T-helper 17 cell (primary cell): ENCODE results near the gene PTPRN2. TPM values are rescaled to one million over a fixed set of nuclear protein-coding genes. Genes with fewer than 3 reads are reported as not detected.
"Not testable (repeated sequence)": the region's sequence is repeated elsewhere in the genome, so short reads cannot be mapped to it uniquely, and the experiment has no call there.

Experiments used
- ATAC-seq: fragments of 150-1000 bp; cut with Tn5 transposase; 2 replicates; pipeline ENCODE4 v1.10.0; 2021; ENCODE audit warnings: mild to moderate bottlenecking, moderate library complexity
- DNase-seq, 3 donors: peaks; one replicate each; pipeline versions ENCODE4 v3.0.0 to v3.0.0-alpha.2; 2020 to 2021
- H3K9me3 ChIP-seq: one replicate; pipeline ENCODE4 v1.7.0; 2013; ENCODE audit warnings: low read length, mild to moderate bottlenecking; ENCODE audit not compliant: control insufficient read depth, poor library complexity, severe bottlenecking
- H3K27ac Mint-ChIP-seq: one replicate; pipeline ENCODE4 v1.8.0; 2022; ENCODE audit warnings: mild to moderate bottlenecking, moderate library complexity, mixed read lengths
- H3K27me3 Mint-ChIP-seq: one replicate; pipeline ENCODE4 v1.8.0; 2022; ENCODE audit warnings: mixed read lengths
- H3K36me3 Mint-ChIP-seq: one replicate; pipeline ENCODE4 v1.8.0; 2022; ENCODE audit warnings: low read depth, mixed read lengths
- H3K4me1 Mint-ChIP-seq: one replicate; pipeline ENCODE4 v1.8.0; 2022; ENCODE audit warnings: mild to moderate bottlenecking, mixed read lengths
- H3K4me3 Mint-ChIP-seq: one replicate; pipeline ENCODE4 v1.8.0; 2022; ENCODE audit warnings: mild to moderate bottlenecking, moderate library complexity, mixed read lengths
- total RNA-seq, 4 donors: library from RNA in 2 of 4; stranded (reverse) in 2 of 4; gene quantifications; one replicate each; pipeline ENCODE4 v1.2.3 and lab custom pipeline; 2022 to 2026

PTPRN2 gene
- total RNA-seq, 2 donors from 2014 or later = 0.42 to 0.57 TPM

- no peak for ATAC-seq
- Mint-ChIP-seq H3K4me3 (no peak overlapping the region), H3K27me3 (peaks cover 11% of the 10 kb centered on the region), H3K36me3 (no peaks in the 10 kb centered on the region), H3K27ac (no peak overlapping the region), H3K4me1 (no peaks in the 10 kb centered on the region)
- no peak for DNase-seq
- H3K9me3 ChIP-seq = no peaks in the 10 kb centered on the region
These were observed 332.1 kb downstream of the PTPRN2 start for GRCh38 chr7:158255558-158255957.

- Mint-ChIP-seq H3K27ac (no peak overlapping the region), H3K4me3 (no peak overlapping the region), H3K27me3 (peaks cover 11% of the 10 kb centered on the region), H3K4me1 (no peaks in the 10 kb centered on the region), H3K36me3 (no peaks in the 10 kb centered on the region)
- no peak for ATAC-seq
- no peak for DNase-seq
- no peaks in the 10 kb centered on the region for H3K9me3 ChIP-seq
These were observed 332.5 kb downstream of the PTPRN2 start for GRCh38 chr7:158255156-158255555.

- H3K4me3 Mint-ChIP-seq, H3K27ac Mint-ChIP-seq: not testable (repeated sequence)
These were observed 334.0 kb downstream of the PTPRN2 start for GRCh38 chr7:158253670-158254045.

GRCh38 chr7:158252837-158253669, 334.6 kb downstream of the PTPRN2 start:
- Mint-ChIP-seq H3K36me3 (no peaks in the 10 kb centered on the region), H3K27ac (no peak overlapping the region), H3K4me3 (no peak overlapping the region), H3K4me1 (no peaks in the 10 kb centered on the region), H3K27me3 (peaks cover 11% of the 10 kb centered on the region)
- ATAC-seq (no peak), DNase-seq (no peak)
- H3K9me3 ChIP-seq = no peaks in the 10 kb centered on the region

More at GRCh38 chr7:158253670-158254045, 334.0 kb downstream of the PTPRN2 start:
- ATAC-seq, DNase-seq, H3K9me3 ChIP-seq, H3K36me3 Mint-ChIP-seq, H3K4me1 Mint-ChIP-seq: not testable (repeated sequence)
- peaks cover 11% of the 10 kb centered on the region for H3K27me3 Mint-ChIP-seq

GRCh38 chr7:158252081-158252836, 335.4 kb downstream of the PTPRN2 start:
- DNase-seq (no peak), ATAC-seq (no peak)
- H3K27ac Mint-ChIP-seq = no peak overlapping the region
- H3K36me3 Mint-ChIP-seq = no peaks in the 10 kb centered on the region
- H3K9me3 ChIP-seq = no peaks in the 10 kb centered on the region
- H3K27me3 Mint-ChIP-seq = peaks cover 11% of the 10 kb centered on the region
- H3K4me3 Mint-ChIP-seq = no peak overlapping the region
- no peaks in the 10 kb centered on the region for H3K4me1 Mint-ChIP-seq

- Mint-ChIP-seq H3K27ac (no peak overlapping the region), H3K4me1 (no peaks in the 10 kb centered on the region), H3K27me3 (peaks cover 10% of the 10 kb centered on the region), H3K36me3 (no peaks in the 10 kb centered on the region), H3K4me3 (no peak overlapping the region)
- ATAC-seq (no peak), DNase-seq (no peak)
- no peaks in the 10 kb centered on the region for H3K9me3 ChIP-seq
These were observed 336.3 kb downstream of the PTPRN2 start for GRCh38 chr7:158251061-158251965.

- no peak for DNase-seq
- no peak overlapping the region for H3K4me3 Mint-ChIP-seq
- no peaks in the 10 kb centered on the region for H3K4me1 Mint-ChIP-seq
These were observed 337.9 kb downstream of the PTPRN2 start for GRCh38 chr7:158249692-158250091.

GRCh38 chr7:158248816-158249215, 338.8 kb downstream of the PTPRN2 start:
- ATAC-seq = no peak
- no peaks in the 10 kb centered on the region for H3K9me3 ChIP-seq
- Mint-ChIP-seq H3K4me1 (no peaks in the 10 kb centered on the region), H3K27me3 (no peaks in the 10 kb centered on the region), H3K4me3 (no peak overlapping the region), H3K27ac (no peak overlapping the region), H3K36me3 (no peaks in the 10 kb centered on the region)
- DNase-seq = no peak

More at GRCh38 chr7:158249692-158250091, 337.9 kb downstream of the PTPRN2 start:
- ATAC-seq = no peak
- Mint-ChIP-seq H3K36me3 (no peaks in the 10 kb centered on the region), H3K27ac (no peak overlapping the region), H3K27me3 (no peaks in the 10 kb centered on the region)
- H3K9me3 ChIP-seq = no peaks in the 10 kb centered on the region

GRCh38 chr7:158247758-158248487, 339.7 kb downstream of the PTPRN2 start:
- H3K27ac Mint-ChIP-seq = no peak overlapping the region
- DNase-seq = no peak
- no peaks in the 10 kb centered on the region for H3K36me3 Mint-ChIP-seq
- ATAC-seq = no peak
- H3K4me3 Mint-ChIP-seq = no peak overlapping the region
- H3K9me3 ChIP-seq = no peaks in the 10 kb centered on the region
- no peaks in the 10 kb centered on the region for H3K4me1 Mint-ChIP-seq
- no peaks in the 10 kb centered on the region for H3K27me3 Mint-ChIP-seq

GRCh38 chr7:158246960-158247673, 340.5 kb downstream of the PTPRN2 start:
- Mint-ChIP-seq H3K4me3 (no peak overlapping the region), H3K4me1 (no peaks in the 10 kb centered on the region), H3K27ac (no peak overlapping the region), H3K36me3 (no peaks in the 10 kb centered on the region), H3K27me3 (no peaks in the 10 kb centered on the region)
- ATAC-seq (no peak), DNase-seq (no peak)
- no peaks in the 10 kb centered on the region for H3K9me3 ChIP-seq

GRCh38 chr7:158246272-158246959, 341.2 kb downstream of the PTPRN2 start:
- H3K4me1 Mint-ChIP-seq = no peaks in the 10 kb centered on the region
- DNase-seq (no peak), ATAC-seq (no peak)
- H3K36me3 Mint-ChIP-seq = no peaks in the 10 kb centered on the region
- no peak overlapping the region for H3K27ac Mint-ChIP-seq
- H3K27me3 Mint-ChIP-seq = no peaks in the 10 kb centered on the region
- H3K4me3 Mint-ChIP-seq = no peak overlapping the region
- no peaks in the 10 kb centered on the region for H3K9me3 ChIP-seq

GRCh38 chr7:158245724-158246041, 341.9 kb downstream of the PTPRN2 start:
- H3K36me3 Mint-ChIP-seq = no peaks in the 10 kb centered on the region
- H3K4me1 Mint-ChIP-seq = no peaks in the 10 kb centered on the region
- ATAC-seq = no peak

More at GRCh38 chr7:158245724-158246041, 341.9 kb downstream of the PTPRN2 start:
- H3K9me3 ChIP-seq = no peaks in the 10 kb centered on the region
- H3K27ac Mint-ChIP-seq = no peak overlapping the region
- H3K27me3 Mint-ChIP-seq = no peaks in the 10 kb centered on the region
- no peak for DNase-seq
- no peak overlapping the region for H3K4me3 Mint-ChIP-seq
